BLaER1 (cell line): ENCODE results near the gene AKAP14.
"Not testable (repeated sequence)": the region's sequence is repeated elsewhere in the genome, so short reads cannot be mapped to it uniquely, and the experiment has no call there.

Source experiments
- H3K27ac ChIP-seq: shearing (Covaris generic); formaldehyde crosslinking; 2 replicates; pipeline ENCODE4 v1.8.1; 2022
- H3K27me3 ChIP-seq: shearing (Covaris generic); formaldehyde crosslinking; 2 replicates; pipeline ENCODE4 v1.8.1; 2022
- H3K36me3 ChIP-seq: shearing (Covaris generic); formaldehyde crosslinking; 2 replicates; pipeline ENCODE4 v1.8.1; 2022
- H3K4me1 ChIP-seq: shearing (Covaris generic); formaldehyde crosslinking; 2 replicates; pipeline ENCODE4 v1.8.1; 2022
- H3K4me2 ChIP-seq: shearing (Covaris generic); formaldehyde crosslinking; 2 replicates; pipeline ENCODE4 v1.8.1; 2022
- H3K4me3 ChIP-seq: shearing (Covaris generic); formaldehyde crosslinking; 2 replicates; pipeline ENCODE4 v1.8.1; 2022
- H3K9ac ChIP-seq: shearing (Covaris generic); formaldehyde crosslinking; 2 replicates; pipeline ENCODE4 v1.8.1; 2022
- H3K9me3 ChIP-seq: shearing (Covaris generic); formaldehyde crosslinking; 2 replicates; pipeline ENCODE4 v1.8.1; 2022
- H4K20me1 ChIP-seq: shearing (Covaris generic); formaldehyde crosslinking; 2 replicates; pipeline ENCODE4 v1.8.1; 2022
- Cebpa-rat ChIP-seq: shearing (Covaris generic); IDR thresholded peaks from 2 replicates; pipeline ENCODE4 v1.8.1; 2022

AKAP14 gene

GRCh38 chrX:119954374-119954773 is 58.7 kb downstream of the AKAP14 start:
- Histone ChIP-seq H3K4me2 (no peak overlapping the region), H3K4me1 (no peaks in the 10 kb centered on the region), H3K9me3 (peaks cover 9% of the 10 kb centered on the region), H3K27me3 (no peaks in the 10 kb centered on the region), H3K27ac (no peak overlapping the region), H3K36me3 (no peaks in the 10 kb centered on the region), H3K4me3 (no peak overlapping the region), H3K9ac (no peak overlapping the region), H4K20me1 (no peaks in the 10 kb centered on the region)
- no peak for TF ChIP-seq Cebpa-rat

DNA sequence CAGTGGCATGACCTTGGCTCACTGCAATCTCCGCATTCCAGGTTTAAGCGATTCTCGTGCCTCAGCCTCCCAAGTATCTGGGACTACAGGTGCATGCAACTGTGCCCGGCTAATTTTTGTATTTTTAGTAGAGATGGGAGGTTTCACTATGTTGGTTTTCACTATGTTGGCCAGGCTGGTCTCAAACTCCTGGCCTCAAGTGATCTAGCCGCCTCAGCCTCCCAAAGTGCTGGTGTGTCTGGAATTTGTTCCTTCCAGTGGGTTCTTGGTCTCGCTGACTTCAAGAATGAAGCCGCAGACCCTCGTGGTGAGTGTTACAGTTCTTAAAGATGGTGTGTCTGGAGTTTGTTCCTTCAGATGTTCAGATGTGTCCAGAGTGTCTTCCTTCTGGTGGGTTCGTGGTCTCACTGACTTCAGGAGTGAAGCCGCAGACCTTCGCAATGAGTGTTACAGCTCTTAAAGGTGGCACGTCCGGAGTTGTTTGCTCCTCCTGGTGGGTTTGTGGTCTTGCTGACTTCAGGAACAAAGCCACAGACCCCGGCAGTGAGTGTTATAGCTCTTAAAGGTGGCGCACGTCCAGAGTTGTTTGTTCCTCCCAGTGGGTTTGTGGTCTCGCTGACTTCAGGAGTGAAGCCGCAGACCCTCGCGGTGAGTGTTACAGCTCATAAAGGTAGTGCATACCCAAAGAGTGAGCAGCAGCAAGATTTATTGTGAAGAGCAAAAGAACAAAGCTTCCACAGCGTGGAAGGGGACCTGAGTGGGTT is 60.3 kb downstream of the AKAP14 start:
- not testable (repeated sequence) for H4K20me1 ChIP-seq, H3K27me3 ChIP-seq, H3K27ac ChIP-seq, H3K4me2 ChIP-seq, H3K4me3 ChIP-seq, H3K36me3 ChIP-seq, H3K9me3 ChIP-seq, H3K4me1 ChIP-seq, H3K9ac ChIP-seq

DNA sequence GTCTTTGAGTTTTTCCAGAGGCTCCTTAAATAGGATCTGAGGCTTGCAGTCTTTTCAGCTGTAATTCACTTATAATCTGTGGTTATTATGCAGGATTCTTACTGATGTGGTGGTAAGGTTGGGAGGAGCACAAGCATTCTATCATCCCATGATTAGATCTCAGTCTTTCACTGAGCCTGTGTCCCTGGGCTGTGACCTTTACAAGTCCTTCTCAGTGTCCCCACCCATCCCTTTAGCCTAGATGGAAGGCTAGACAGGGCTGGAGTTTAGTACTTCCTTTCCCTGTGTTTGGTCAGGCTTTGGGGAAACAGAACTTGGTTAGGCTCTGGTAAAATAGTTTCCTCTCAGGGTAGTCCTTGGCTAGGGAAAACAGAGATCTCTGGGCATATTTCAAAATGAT is 64.9 kb downstream of the AKAP14 start:
- Histone ChIP-seq H3K9me3 (peaks cover 9% of the 10 kb centered on the region), H3K27ac (no peak overlapping the region), H3K36me3 (no peaks in the 10 kb centered on the region), H3K9ac (no peak overlapping the region), H4K20me1 (no peaks in the 10 kb centered on the region), H3K4me2 (no peak overlapping the region), H3K27me3 (no peaks in the 10 kb centered on the region), H3K4me3 (no peak overlapping the region), H3K4me1 (no peaks in the 10 kb centered on the region)
- TF ChIP-seq Cebpa-rat: no peak

GRCh38 chrX:119966837-119967236 is 71.1 kb downstream of the AKAP14 start:
- H3K9me3 ChIP-seq, H4K20me1 ChIP-seq, H3K36me3 ChIP-seq, H3K27ac ChIP-seq, H3K4me3 ChIP-seq, H3K4me1 ChIP-seq, H3K4me2 ChIP-seq, H3K27me3 ChIP-seq, H3K9ac ChIP-seq: not testable (repeated sequence)
